Left lung (tissue), 10 donors: ENCODE data around the gene FER. TPM values are rescaled to one million over a fixed set of nuclear protein-coding genes. Genes with fewer than 3 reads are reported as not detected.

Experiments
- ATAC-seq: fragments of 200-7000 bp; cut with Tn5 transposase; one replicate; pipeline ENCODE4 v1.9.1; 2020; ENCODE audit warnings: moderate library complexity
- DNase-seq, 4 donors: peaks; one replicate each; pipeline ENCODE4 v3.0.0-alpha.2; 2013 to 2020
- H3K27ac ChIP-seq, 2 donors: fragments of 200-600 bp; sonication (generic) in 1 of 2; one replicate each; pipeline versions ENCODE4 v1.5.0 to v1.8.0; 2020 to 2021
- H3K27me3 ChIP-seq, 2 donors: fragments of 200-600 bp; sonication (generic) in 1 of 2; one replicate each; pipeline versions ENCODE4 v1.5.0 to v1.8.0; 2020 to 2021
- H3K36me3 ChIP-seq, 2 donors: fragments of 200-600 bp; sonication (generic) in 1 of 2; one replicate each; pipeline versions ENCODE4 v1.5.0 to v1.8.0; 2020 to 2021
- H3K4me1 ChIP-seq, 2 donors: fragments of 200-600 bp; one replicate each; pipeline ENCODE4 v1.8.0; 2021
- H3K4me3 ChIP-seq, 2 donors: fragments of 200-600 bp; sonication (generic) in 1 of 2; one replicate each; pipeline versions ENCODE4 v1.5.0 to v1.8.0; 2020 to 2021; ENCODE audit warnings: mild to moderate bottlenecking in 1 of 2
- H3K9me3 ChIP-seq, 2 donors: fragments of 200-600 bp; sonication (generic) in 1 of 2; one replicate each; pipeline versions ENCODE4 v1.5.0 to v1.8.0; 2020 to 2021
- CTCF ChIP-seq, 2 donors: fragments of 200-600 bp; sonication (generic) in 1 of 2; IDR thresholded peaks; one replicate each; pipeline versions ENCODE4 v1.5.0 to v1.8.0; 2021; ENCODE audit warnings: antibody characterized with exemption in 2 of 2
- intact Hi-C, 2 donors: fragments of 100-400 bp; cut with DNase I; formaldehyde crosslinking; loops; one replicate each; pipeline versions ENCODE4 v1.11.2 to v1.14.2; 2022
- polyA plus RNA-seq, 6 donors: library from polyadenylated mRNA; unstranded; fragments of 120-200 nt; gene quantifications; one replicate each; pipeline ENCODE4 v1.2.1, GENCODE V29; 2013; ENCODE audit not compliant: insufficient read length in 6 of 6
- total RNA-seq, 2 donors: library from RNA; stranded (reverse); fragmentation: NEBNext Ultra II Directional; extraction: Animal tissue kit (Norgen Biotek cat#: 25700); gene quantifications; one replicate each; pipeline ENCODE4 v1.2.1, GENCODE V29; 2021
- donor health status: DM: no; HTN: yes; CAD: no.
- donor health status: DM: no; HTN: no; CAD: no.

Gene FER
- total and polyA plus RNA-seq, 8 donors = 16.6 to 27.0 (median 19.4) TPM

GRCh38 chr5:108798513-108799265, 51.0 kb downstream of the FER start:
- H3K36me3 ChIP-seq = peaks cover 0 to 13% of the 10 kb centered on the region in 2 donors
- H3K4me3 ChIP-seq = no peak overlapping the region
- H3K4me1 ChIP-seq = no peaks in the 10 kb centered on the region
- ATAC-seq (no peak), DNase-seq (no peak)
- no peaks in the 10 kb centered on the region for H3K27me3 ChIP-seq
- H3K27ac ChIP-seq = no peak overlapping the region
- no peak for TF ChIP-seq CTCF (IDR thresholded peaks at IDR 0.05)
- H3K9me3 ChIP-seq = peaks cover 0 to 8% of the 10 kb centered on the region in 2 donors
- intact Hi-C loops = no loop called here

DNA sequence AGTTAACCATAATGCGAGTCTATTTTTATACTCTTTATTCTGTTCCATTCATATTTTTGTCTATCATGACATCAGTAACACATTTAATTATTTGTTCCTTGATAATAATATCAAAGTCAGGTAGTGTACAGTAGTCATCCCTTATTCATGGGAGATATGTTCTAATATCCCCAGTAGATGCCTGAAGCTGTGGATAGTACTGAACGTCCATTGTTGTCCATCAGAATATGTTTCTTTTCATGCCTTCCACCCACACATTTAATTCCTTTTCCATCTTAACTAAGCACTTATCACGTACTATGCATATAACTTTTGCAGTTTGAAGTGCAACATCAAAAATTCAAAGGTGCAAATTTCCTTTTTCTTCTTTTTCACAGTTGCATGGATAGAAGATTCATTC, 53.6 kb downstream of the FER start:
- DNase-seq (no peak), ATAC-seq (no peak)
- H3K27me3 ChIP-seq = no peaks in the 10 kb centered on the region
- peaks cover 0 to 29% of the 10 kb centered on the region in 2 donors for H3K9me3 ChIP-seq
- TF ChIP-seq CTCF (IDR thresholded peaks at IDR 0.05) = no peak
- intact Hi-C loops = no loop called here
- no peak overlapping the region for H3K4me3 ChIP-seq
- peaks cover 0 to 13% of the 10 kb centered on the region in 2 donors for H3K36me3 ChIP-seq
- H3K4me1 ChIP-seq = no peaks in the 10 kb centered on the region
- peak overlapping the region in 1 of 2 donors; percentile 2 for H3K27ac ChIP-seq

GRCh38 chr5:108801776-108802175, 54.1 kb downstream of the FER start:
- no peak overlapping the region for H3K4me3 ChIP-seq
- no peaks in the 10 kb centered on the region for H3K27me3 ChIP-seq
- TF ChIP-seq CTCF (IDR thresholded peaks at IDR 0.05) = no peak
- H3K27ac ChIP-seq = peak overlapping the region in 1 of 2 donors; percentile 2
- intact Hi-C loops = no loop called here
- DNase-seq (no peak), ATAC-seq (peak; percentile 70)
- peaks cover 0 to 13% of the 10 kb centered on the region in 2 donors for H3K36me3 ChIP-seq
- no peaks in the 10 kb centered on the region for H3K4me1 ChIP-seq
- peaks cover 0 to 30% of the 10 kb centered on the region in 2 donors for H3K9me3 ChIP-seq

DNA sequence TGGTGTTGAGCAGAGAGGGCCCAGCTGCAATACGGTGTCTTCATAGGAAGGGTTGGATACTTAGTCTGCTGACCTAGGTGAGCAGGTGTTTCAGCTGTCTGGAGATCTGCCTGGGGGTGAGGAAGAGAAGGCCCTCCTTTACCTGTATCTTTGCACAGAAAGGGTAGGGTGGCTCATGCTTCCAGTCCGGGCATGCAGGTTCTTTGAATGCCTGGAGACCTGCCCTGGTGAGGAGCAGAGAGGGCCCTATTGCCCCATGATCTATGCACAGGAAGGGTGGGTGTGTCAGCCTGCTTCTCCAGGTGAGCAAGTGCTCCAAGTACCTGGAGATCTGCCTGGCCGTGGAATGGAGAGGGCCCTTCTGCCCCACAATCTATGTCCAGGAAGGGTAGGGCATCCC, 63.0 kb downstream of the FER start:
- no peak overlapping the region for H3K4me3 ChIP-seq
- intact Hi-C loops = no loop called here

More for the DNA sequence above, 63.0 kb downstream of the FER start:
- Histone ChIP-seq H3K27ac (no peak overlapping the region), H3K9me3 (peaks cover 0 to 23% of the 10 kb centered on the region in 2 donors), H3K36me3 (no peaks in the 10 kb centered on the region), H3K27me3 (no peaks in the 10 kb centered on the region), H3K4me1 (no peaks in the 10 kb centered on the region)
- ATAC-seq (no peak), DNase-seq (no peak)
- no peak for TF ChIP-seq CTCF (IDR thresholded peaks at IDR 0.05)
